ENCODE data around the gene THTPA.

THTPA gene

GRCh38 chr14:23556700-23557440, 799 bp downstream of the THTPA start:
- no peak for DNase-seq

GRCh38 chr14:23557521-23557920, 1.4 kb downstream of the THTPA start:
- no peak for DNase-seq

- no peak for DNase-seq
Measured at GRCh38 chr14:23557946-23558345, 1.9 kb downstream of the THTPA start.

GRCh38 chr14:23558346-23559009, 2.4 kb downstream of the THTPA start:
- DNase-seq = no peak

GRCh38 chr14:23559010-23559925, 3.2 kb downstream of the THTPA start:
- peak; percentile 72 for DNase-seq

GRCh38 chr14:23559926-23560520, 4.0 kb downstream of the THTPA start:
- DNase-seq = no peak

- no peak for DNase-seq
Measured at GRCh38 chr14:23561259-23561658, 5.2 kb downstream of the THTPA start.

- no peak for DNase-seq
Measured at GRCh38 chr14:23561873-23562821, 6.1 kb downstream of the THTPA start.

GRCh38 chr14:23562822-23563472, 6.9 kb downstream of the THTPA start:
- peak; percentile 70 for DNase-seq

- DNase-seq = no peak
Measured at GRCh38 chr14:23563473-23564180, 7.6 kb downstream of the THTPA start.

- DNase-seq = no peak
Measured at GRCh38 chr14:23564181-23564812, 8.2 kb downstream of the THTPA start.

- DNase-seq = no peak
Measured at GRCh38 chr14:23564876-23565275, 8.8 kb downstream of the THTPA start.

- DNase-seq = no peak
Measured at GRCh38 chr14:23565626-23566025, 9.6 kb downstream of the THTPA start.

GRCh38 chr14:23566112-23566777, 10.2 kb downstream of the THTPA start:
- no peak for DNase-seq

GRCh38 chr14:23566778-23567185, 10.7 kb downstream of the THTPA start:
- no peak for DNase-seq

- peak; percentile 88 for DNase-seq
Measured at GRCh38 chr14:23567186-23568020, 11.3 kb downstream of the THTPA start, which contains the start of gene AP1G2. Gene AP1G2 (minus strand): TSS chr14:23567791. CDS start chr14:23567314, 477 bp downstream.

GRCh38 chr14:23568021-23568599, 12.0 kb downstream of the THTPA start:
- no peak for DNase-seq

Measured in CD4-positive, alpha-beta T cell treated with Interleukin-17A for 1 hour (primary cell).